Tongue (tissue), 2 donors: ENCODE measurements around the gene BBIP1. TPM values are rescaled to one million over a fixed set of nuclear protein-coding genes. Genes with fewer than 3 reads are reported as not detected.
A peak's percentile ranks its signal among the peaks of the same experiment; 100 is the strongest.

Source experiments
- DNase-seq: peaks from one replicate; pipeline ENCODE4 v3.0.0-alpha.2; 2015
- total RNA-seq: library from RNA; depleted of rRNA; stranded (reverse); fragments of >200 nt; gene quantifications from one replicate; pipeline ENCODE4 v1.2.3, GENCODE V29; 2014

Gene BBIP1
- total RNA-seq, 1 donor from 2014 or later = 25.2 TPM

DNA sequence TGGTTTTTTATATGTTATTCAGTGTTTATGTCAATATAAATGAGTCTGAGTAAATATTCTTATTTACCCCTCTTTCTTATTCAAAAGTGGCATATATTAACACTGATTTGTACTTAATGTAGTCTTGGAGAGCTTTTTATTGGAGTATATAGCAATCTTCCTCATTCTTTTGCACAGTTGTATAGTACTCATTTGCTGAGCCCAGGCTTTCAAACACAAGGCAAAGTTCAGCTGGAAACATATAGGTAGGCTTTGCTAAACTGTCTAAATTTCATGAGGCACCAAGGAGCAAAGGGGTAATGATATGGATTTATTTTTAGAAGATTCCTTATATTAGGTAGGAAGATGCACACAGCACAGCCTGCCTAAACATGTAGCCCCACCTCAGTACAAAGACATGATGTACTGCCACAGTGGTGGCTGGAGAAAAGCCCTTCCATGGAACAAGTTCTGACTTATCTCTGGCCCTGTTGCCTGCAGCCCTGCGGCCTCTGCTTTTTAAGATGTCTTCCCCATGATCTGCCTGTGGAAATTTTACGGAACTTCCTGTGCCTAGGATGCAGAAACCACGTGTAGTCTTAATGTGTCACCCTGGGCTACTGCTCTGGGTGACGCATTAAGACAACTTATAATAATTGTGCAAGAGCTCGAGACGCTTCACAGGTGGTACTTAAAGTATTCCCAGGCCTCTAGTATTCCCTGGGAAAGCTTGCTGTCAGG lies 56.9 kb downstream of the BBIP1 start:
- DNase-seq = no peak

DNA sequence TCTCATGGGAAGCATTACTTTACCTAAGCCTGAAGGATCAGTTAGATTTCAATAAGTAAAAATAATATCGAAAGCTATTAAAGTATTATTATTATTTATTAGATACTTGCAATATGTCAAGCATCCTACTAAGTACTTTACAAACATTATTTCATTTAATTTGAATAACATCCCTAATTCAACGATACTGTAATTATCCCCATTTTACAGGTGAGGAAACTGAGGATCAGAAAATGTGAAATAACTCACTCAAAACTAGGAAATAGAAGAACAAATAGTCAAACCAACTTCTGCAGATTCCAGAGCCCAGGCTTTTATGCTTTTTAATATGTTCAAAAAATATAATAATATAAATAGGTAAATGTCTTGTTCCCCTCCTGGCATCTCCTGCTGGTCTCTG lies 57.5 kb downstream of the BBIP1 start:
- DNase-seq = no peak

DNA sequence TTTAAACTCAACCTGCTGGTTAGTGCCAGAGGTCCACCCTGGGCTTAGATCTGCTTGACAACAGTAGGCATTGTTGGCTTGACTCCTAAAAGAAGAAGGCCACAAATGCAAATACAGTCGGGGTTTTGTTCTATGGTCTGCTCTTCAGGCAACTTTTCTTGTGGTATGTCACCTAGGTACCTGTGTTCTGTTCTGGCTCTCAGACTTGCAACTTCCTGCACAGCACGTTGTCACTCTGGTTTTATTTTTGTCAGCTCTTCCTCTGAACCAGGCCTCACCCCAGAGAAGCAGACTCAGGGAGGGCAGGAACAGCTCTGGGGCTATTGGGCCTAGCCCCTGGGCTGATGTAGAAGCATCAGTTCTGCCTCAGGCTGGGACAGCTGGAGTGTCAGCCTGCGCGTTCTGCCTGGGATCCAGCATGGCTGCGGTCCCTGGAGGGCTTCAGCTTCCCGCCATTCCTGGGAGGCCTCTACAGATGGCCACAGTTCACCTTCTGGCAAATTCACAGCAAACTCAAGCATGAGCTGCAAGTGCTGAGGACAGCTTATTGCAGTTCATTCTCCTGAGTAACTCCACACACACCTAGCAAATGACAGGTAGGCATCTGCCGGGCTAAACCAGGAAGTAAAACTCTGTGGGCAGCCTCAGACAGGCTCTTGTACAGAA lies 58.3 kb downstream of the BBIP1 start:
- no peak for DNase-seq

DNA sequence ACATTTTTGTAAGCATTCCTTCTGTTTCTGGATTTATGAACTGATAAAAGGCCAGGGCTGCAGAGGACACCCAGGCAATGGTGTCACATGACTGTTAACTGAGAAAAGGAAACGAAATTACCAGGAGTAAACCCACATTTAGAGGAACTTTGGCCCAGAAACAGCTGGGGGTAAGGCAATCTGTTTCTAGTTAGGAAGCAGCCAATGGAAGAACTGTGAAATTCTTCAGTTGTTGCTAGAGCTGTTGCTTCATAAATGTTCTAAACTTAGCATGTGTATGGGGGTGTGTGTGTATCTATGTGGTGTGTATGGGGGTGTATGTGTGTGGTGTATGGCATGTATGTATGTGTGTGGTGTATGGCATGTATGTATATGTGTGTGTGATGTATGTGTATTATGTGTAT lies 59.0 kb downstream of the BBIP1 start:
- no peak for DNase-seq

DNA sequence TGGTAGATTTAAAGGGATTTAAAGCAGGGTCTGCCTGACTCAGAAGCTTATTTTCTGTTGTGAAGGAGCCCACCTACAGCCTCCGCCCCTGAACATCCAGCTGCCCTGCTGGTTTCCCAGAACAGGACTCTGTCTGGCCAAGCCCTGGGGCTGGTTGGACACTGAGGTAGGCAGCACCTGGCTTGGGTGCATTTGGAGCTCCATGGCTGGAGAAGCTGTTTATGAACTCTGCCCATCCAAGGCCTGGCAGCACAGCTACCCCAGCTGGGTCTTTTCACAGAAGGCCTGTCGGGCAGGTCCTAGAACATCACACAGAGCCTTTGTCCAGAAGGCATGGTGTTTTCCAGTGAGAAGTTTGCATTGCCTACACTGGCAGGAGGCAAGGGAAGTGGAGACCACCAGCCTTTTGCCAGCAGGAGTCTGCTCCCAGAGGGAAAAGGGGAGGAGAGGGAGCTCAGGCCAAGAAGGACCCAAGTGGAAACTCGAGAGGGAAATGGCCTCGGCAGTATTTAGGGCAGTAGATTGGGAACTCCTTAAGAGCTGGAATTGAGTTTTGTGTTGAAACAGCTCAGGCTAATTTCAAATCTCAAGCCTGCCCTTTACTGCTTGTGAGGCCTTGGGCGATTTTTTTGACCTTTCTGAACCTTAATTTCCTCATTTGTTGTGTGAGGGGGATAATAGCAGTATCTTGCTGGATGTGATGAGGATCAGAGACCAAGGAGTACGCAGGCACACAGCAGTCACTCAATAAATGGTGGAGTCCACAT lies 59.6 kb downstream of the BBIP1 start:
- no peak for DNase-seq

DNA sequence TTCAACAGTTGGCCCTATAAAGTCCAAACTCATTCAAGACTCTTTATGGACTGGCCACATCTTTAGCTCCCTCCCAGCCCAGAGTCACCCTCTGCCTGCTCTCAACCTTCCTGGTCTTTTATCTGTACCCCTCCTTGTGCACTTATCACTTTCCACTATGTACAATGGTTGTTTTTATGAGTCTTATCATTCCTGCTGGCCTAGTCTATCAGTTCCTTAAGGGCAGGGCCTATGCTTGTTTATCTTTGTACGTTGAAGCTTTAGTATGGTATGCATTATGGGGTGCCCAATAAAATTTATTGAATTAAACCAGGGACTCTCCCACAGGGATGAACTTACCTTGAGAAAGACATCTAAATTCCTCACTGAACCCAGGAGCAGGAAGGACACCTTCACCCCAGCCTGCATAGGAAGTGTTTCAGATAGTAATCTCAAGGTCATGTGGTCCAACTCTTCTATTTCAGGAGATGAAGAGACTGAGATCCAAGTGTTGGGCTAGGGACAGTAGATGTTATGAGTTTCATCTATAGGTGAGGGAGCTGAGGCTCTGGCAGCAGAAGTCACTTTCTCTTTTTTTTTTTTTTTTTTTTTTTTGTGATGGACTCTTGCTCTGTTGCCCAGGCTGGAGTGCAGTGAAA lies 60.6 kb downstream of the BBIP1 start:
- no peak for DNase-seq

DNA sequence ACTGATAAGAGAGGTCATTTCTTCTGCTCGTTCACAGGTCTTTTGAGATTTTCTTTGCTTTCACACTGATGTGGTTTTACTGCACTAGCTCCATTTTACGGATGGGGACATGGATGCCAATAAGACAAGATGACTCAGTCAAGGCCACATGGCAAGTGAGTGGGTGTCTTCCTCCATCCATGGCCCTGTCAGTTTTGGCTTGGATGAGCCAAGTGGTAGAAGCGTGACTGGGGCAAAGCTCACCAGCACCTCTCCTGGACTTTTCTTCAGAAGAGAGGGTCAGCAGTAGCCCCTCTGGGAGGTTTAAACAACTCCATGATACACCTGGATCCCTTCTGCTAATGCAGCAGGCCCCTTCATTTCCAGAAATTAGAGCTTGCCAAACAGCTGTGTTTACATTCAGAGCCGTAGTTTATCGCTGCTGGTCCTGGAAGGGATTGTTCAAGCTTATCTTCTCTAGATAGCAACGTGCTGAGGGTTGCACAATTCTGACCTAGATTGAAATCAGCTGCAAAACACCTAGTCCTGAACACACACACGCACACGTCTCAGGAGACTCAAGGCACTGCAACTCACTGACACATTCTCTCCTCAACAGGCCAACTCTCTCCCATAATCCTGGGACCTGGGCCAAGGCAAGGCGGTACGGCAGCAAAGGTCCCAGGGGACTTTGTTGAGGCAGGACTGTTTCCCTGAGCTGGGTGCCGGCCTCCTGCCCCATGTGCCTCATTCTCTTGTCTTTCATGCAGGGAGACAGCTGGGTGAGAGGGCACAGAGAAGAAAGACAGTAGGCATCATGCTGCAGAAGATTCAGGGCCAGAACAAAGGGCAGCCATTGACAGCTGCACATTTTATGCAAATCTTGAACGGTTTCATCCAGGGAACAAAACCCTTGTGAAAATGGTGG lies 61.5 kb downstream of the BBIP1 start:
- DNase-seq = peak; percentile 75

DNA sequence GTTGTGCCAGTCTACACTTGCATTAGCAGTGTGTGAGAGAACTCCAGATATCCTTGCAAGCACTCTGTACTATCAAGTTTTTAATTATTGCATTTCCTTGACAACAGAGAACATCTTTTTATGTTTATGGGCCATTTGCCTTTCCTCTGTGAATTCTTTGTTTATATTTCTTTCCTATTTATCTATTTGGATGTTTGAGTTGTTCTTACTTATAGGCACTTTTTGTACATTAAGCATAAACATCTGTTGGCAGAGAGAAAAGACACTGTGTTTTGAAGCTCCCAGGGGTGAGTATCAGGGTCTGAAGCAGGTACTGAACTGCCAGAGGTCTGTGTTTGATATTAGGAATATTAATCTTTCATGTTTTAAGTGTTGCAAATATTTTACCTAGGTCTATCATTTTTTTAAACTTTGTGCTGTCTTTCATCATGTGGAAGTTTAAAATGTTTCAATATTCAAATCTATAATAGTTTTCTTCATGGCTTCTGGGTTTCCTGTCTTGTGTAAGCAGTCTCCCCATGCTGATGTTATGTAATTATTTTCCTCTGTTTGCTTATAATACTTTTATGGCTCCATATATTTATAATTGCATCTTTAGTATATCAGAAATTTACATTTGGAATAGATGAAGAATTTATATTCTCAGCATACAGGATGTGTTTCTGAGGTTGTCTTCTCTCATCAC lies 64.9 kb downstream of the BBIP1 start:
- no peak for DNase-seq

DNA sequence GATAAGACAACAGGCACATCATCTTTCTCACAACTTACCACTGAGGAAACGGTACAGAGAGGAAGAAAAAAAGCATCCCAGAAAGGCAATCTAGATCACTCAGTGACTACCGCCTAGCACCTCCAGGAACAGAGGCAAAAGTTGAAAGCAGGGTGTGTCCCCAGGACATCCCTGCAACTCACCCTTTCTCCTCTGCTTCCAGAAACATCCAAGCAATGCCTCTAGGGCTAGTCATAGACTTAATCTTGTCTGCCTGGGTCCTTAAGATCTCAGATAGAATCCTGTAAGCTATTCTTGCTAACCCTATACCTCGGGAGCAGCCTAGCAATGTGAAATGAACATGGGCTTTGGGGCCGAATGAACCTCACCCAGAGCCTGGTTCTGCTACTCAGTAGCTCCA lies 66.0 kb downstream of the BBIP1 start:
- no peak for DNase-seq

DNA sequence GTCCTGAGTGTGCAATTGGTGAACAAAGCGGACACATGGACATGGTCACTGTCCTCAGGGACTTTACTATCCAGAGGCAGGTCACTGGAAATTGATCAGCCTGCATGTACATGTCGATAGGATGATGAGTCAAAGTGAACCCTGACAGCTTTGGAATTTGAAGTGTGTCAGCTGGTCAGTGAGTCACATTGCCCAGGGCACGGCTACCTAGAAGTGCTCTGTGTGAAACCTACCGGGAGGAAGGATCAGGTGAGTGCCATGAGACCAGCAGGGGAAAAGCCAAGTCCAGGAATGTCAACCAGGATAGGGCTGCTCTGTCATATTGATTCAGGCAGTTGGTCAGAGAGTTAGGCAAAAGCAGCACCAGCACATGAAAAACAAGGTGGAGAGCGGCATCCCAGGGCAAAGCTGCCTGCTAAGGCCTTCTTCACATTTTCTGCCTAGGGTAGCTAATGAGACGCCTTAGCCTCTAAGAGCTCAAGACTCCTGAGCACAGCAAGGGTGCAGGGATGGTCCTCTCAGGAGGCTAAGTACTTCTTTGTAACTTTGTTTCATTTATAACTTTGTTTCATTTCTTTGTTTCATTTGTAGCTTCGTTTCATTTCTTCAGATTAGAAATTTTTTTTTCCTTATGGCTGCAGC lies 66.6 kb downstream of the BBIP1 start:
- DNase-seq = no peak

DNA sequence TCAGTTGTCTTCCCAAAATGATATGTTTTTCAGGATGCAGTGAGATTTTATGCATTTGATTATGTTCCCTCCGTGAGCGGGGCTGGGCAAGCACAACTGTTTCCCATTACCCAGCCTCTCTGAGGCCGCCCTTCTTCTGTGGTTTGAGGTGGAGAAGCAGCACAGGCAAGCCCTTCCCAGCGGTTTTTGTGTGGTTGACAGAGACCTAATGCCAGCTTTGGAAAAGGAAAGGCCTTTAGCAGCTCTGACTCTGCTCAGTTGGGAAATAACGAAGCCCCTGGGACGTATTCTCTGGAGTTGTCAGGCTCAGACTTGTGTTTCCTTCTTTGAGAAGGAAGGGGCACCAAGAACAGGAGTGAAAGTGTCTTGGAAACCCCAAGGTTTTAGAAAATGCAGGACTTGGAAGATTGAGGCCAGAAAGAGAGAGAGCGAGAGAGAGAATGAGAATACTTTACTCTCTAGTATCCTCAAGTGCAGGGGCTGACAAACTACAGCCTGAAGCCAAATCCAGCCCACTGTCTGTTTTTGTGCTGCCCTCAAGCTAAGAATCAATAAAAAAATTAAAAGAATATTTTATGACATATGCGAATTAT lies 67.9 kb downstream of the BBIP1 start:
- no peak for DNase-seq

DNA sequence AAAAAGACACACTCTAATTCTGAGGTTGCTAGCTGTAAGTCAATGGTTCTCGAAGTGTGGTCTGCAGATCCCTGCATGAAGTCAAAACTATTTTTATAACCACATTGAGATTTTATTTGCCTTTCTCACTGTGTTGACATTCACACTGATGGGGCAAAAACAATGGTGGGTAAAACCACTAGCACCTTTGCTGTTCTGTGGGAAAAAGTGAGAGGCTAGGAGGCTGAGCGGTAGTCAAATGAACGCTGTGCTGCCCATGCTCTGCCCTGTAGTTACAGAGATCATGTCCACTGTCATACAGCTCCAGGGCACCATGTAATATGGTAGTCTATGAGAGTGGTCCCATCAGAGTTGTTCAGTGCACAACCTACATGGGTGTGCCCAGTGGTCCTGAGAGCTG lies 68.9 kb downstream of the BBIP1 start:
- DNase-seq = no peak

Other genes with a start within 250 kb of the BBIP1 start
- 150 TPM for gene PDCD4, start 47.3 kb downstream of the BBIP1 start, total RNA-seq
- gene SHOC2, start 424 bp upstream of the BBIP1 start, total RNA-seq = 57.1 TPM
- gene ADRA2A, start 157.8 kb upstream of the BBIP1 start, total RNA-seq = 4.3 TPM